A549 (cell line): ENCODE data around the gene UMODL1.

ENCODE experiments used
- EHMT2 ChIP-seq: fragments of 200-600 bp; sonication (generic); IDR thresholded peaks from 2 replicates; pipeline ENCODE4 v1.6.1; 2016; ENCODE audit warnings: antibody characterized with exemption, low read depth, mild to moderate bottlenecking, moderate library complexity
- ELK1 ChIP-seq: fragments of 150-350 bp; IDR thresholded peaks from 2 replicates; pipeline ENCODE4 v1.6.1; 2014; ENCODE audit warnings: low read depth, mild to moderate bottlenecking, low read length
- HOXA7 ChIP-seq: fragments of 250-450 bp; sonication (Bioruptor Pico); IDR thresholded peaks from 2 replicates; pipeline ENCODE4 v1.5.0; 2020; ENCODE audit warnings: mild to moderate bottlenecking, moderate library complexity
- JUNB ChIP-seq: fragments of >200 bp; sonication (Bioruptor Twin); formaldehyde crosslinking; IDR thresholded peaks from 2 replicates; pipeline ENCODE4 v1.6.1; 2016
- MAFK ChIP-seq: fragments of 450-650 bp; IDR thresholded peaks from 2 replicates; pipeline ENCODE4 v1.6.1; 2014; ENCODE audit not compliant: partially characterized antibody
- PHF8 ChIP-seq: fragments of 200-600 bp; sonication (generic); IDR thresholded peaks from 2 replicates; pipeline ENCODE4 v1.6.1; 2016; ENCODE audit warnings: low read depth, mild to moderate bottlenecking, antibody characterized with exemption, moderate library complexity, borderline replicate concordance
- POLR2A ChIP-seq: IDR thresholded peaks from 2 replicates; pipeline ENCODE4 v1.6.1; 2012; ENCODE audit warnings: mild to moderate bottlenecking, low read length
- SMC3 ChIP-seq: fragments of >200 bp; sonication (Bioruptor Twin); formaldehyde crosslinking; IDR thresholded peaks from 3 replicates; pipeline ENCODE4 v1.6.1; 2018; ENCODE audit warnings: inconsistent platforms
- ZNF302 ChIP-seq: fragments of 250-450 bp; sonication (Bioruptor Pico); IDR thresholded peaks from 2 replicates; pipeline ENCODE4 v1.9.0; 2021; ENCODE audit warnings: inconsistent platforms, mild to moderate bottlenecking, moderate library complexity
- TF ChIP-seq, protein P1 (sequence below): fragments of >200 bp; sonication (Bioruptor Twin); formaldehyde crosslinking; IDR thresholded peaks from 3 replicates; pipeline ENCODE4 v1.5.1; 2016
- TF ChIP-seq, protein P2 (sequence below): fragments of 450-650 bp; IDR thresholded peaks from 2 replicates; pipeline ENCODE4 v1.6.1; 2014; ENCODE audit warnings: antibody characterized with exemption
- TF ChIP-seq, protein P3 (sequence below): fragments of 250-450 bp; sonication (Bioruptor Pico); IDR thresholded peaks from 2 replicates; pipeline ENCODE4 v1.5.0; 2020; ENCODE audit warnings: low read depth, mild to moderate bottlenecking, moderate library complexity

- TF ChIP-seq, protein P1, sequence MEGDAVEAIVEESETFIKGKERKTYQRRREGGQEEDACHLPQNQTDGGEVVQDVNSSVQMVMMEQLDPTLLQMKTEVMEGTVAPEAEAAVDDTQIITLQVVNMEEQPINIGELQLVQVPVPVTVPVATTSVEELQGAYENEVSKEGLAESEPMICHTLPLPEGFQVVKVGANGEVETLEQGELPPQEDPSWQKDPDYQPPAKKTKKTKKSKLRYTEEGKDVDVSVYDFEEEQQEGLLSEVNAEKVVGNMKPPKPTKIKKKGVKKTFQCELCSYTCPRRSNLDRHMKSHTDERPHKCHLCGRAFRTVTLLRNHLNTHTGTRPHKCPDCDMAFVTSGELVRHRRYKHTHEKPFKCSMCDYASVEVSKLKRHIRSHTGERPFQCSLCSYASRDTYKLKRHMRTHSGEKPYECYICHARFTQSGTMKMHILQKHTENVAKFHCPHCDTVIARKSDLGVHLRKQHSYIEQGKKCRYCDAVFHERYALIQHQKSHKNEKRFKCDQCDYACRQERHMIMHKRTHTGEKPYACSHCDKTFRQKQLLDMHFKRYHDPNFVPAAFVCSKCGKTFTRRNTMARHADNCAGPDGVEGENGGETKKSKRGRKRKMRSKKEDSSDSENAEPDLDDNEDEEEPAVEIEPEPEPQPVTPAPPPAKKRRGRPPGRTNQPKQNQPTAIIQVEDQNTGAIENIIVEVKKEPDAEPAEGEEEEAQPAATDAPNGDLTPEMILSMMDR = no peak
- TF ChIP-seq ELK1 = no peak
- TF ChIP-seq POLR2A = no peak
- no peak for TF ChIP-seq JUNB
- no peak for TF ChIP-seq HOXA7
- TF ChIP-seq EHMT2 = no peak
- TF ChIP-seq, protein P2, sequence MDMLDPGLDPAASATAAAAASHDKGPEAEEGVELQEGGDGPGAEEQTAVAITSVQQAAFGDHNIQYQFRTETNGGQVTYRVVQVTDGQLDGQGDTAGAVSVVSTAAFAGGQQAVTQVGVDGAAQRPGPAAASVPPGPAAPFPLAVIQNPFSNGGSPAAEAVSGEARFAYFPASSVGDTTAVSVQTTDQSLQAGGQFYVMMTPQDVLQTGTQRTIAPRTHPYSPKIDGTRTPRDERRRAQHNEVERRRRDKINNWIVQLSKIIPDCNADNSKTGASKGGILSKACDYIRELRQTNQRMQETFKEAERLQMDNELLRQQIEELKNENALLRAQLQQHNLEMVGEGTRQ = no peak
- no peak for TF ChIP-seq PHF8
- TF ChIP-seq SMC3 = no peak
- no peak for TF ChIP-seq ZNF302 (CRISPR knock-in tag)
- TF ChIP-seq, protein P3, sequence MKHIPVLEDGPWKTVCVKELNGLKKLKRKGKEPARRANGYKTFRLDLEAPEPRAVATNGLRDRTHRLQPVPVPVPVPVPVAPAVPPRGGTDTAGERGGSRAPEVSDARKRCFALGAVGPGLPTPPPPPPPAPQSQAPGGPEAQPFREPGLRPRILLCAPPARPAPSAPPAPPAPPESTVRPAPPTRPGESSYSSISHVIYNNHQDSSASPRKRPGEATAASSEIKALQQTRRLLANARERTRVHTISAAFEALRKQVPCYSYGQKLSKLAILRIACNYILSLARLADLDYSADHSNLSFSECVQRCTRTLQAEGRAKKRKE (CRISPR knock-in tag) = no peak
- TF ChIP-seq MAFK = no peak
Measured at GRCh38 chr21:42113926-42114409, 42.9 kb downstream of the UMODL1 start.
